Ovary (tissue), 3 donors: ENCODE results near the gene TASP1.

Experiments used
- EP300 ChIP-seq: sonication (generic); formaldehyde crosslinking; IDR thresholded peaks from one replicate; pipeline ENCODE4 v1.6.1; 2017; ENCODE audit warnings: antibody characterized with exemption
- POLR2A ChIP-seq: fragments of 450-650 bp; IDR thresholded peaks from one replicate; pipeline ENCODE4 v1.6.1; 2017; ENCODE audit warnings: antibody characterized with exemption, mild to moderate bottlenecking, moderate library complexity
- TF ChIP-seq, protein P1 (sequence below), 3 donors: fragments of 450-650 bp in 2 of 3; fragments of 200-600 bp in 1 of 3; IDR thresholded peaks; one replicate each; pipeline versions ENCODE4 v1.5.1 to v1.8.0; 2016 to 2022; ENCODE audit warnings: antibody characterized with exemption in 3 of 3, mild to moderate bottlenecking in 1 of 3
- donor health status: DM: no; HTN: no; CAD: no.

GRCh38 chr20:13580707-13581106, 58.0 kb downstream of the TASP1 start:
- TF ChIP-seq, protein P1, sequence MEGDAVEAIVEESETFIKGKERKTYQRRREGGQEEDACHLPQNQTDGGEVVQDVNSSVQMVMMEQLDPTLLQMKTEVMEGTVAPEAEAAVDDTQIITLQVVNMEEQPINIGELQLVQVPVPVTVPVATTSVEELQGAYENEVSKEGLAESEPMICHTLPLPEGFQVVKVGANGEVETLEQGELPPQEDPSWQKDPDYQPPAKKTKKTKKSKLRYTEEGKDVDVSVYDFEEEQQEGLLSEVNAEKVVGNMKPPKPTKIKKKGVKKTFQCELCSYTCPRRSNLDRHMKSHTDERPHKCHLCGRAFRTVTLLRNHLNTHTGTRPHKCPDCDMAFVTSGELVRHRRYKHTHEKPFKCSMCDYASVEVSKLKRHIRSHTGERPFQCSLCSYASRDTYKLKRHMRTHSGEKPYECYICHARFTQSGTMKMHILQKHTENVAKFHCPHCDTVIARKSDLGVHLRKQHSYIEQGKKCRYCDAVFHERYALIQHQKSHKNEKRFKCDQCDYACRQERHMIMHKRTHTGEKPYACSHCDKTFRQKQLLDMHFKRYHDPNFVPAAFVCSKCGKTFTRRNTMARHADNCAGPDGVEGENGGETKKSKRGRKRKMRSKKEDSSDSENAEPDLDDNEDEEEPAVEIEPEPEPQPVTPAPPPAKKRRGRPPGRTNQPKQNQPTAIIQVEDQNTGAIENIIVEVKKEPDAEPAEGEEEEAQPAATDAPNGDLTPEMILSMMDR (IDR thresholded peaks at IDR 0.05) = no peak
- TF ChIP-seq POLR2A (no peak), EP300 (no peak)
